GM10266 (cell line): ENCODE results near the gene SPATA33.
"Not testable (repeated sequence)": the region's sequence is repeated elsewhere in the genome, so short reads cannot be mapped to it uniquely, and the experiment has no call there.

Source experiments
- DNase-seq: peaks from one replicate; pipeline ENCODE4 v3.0.0; 2012; ENCODE audit errors: extremely low spot score
- TF ChIP-seq, protein P1 (sequence below): IDR thresholded peaks from 2 replicates; pipeline ENCODE4 v1.5.1; 2012; ENCODE audit warnings: mild to moderate bottlenecking, low read depth; ENCODE audit not compliant: control insufficient read depth, insufficient read depth; ENCODE audit errors: missing control alignments

The SPATA33 gene

DNA sequence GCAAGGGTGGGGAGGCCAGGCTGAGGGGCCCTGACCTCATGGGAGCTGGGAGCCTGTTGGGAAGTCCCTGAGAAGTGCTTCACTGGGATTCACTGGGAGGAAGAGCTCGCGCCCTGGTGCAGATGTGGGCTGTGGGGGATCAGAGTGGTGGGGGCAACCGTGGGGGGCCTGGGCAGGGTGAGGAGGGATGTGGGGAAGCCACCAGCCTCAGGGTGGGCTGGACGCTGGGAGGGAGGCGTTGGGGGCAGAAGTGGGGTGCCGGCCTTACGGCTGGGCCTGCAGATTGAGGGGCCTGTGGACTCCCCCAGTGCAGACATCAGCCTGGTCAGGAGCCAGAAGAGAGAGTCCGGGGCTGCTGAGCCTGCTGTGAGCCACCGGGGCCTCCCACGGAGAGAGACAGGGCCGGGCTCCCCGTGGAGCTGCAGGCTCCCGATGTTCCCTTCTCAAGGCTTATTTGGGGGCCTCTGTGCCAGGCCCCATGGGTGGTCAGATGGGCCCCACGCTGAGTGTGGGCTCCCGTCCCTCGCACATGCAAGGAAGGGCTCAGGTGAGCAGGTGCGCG is 36.4 kb upstream of the SPATA33 start:
- DNase-seq: no peak
- TF ChIP-seq, protein P1, sequence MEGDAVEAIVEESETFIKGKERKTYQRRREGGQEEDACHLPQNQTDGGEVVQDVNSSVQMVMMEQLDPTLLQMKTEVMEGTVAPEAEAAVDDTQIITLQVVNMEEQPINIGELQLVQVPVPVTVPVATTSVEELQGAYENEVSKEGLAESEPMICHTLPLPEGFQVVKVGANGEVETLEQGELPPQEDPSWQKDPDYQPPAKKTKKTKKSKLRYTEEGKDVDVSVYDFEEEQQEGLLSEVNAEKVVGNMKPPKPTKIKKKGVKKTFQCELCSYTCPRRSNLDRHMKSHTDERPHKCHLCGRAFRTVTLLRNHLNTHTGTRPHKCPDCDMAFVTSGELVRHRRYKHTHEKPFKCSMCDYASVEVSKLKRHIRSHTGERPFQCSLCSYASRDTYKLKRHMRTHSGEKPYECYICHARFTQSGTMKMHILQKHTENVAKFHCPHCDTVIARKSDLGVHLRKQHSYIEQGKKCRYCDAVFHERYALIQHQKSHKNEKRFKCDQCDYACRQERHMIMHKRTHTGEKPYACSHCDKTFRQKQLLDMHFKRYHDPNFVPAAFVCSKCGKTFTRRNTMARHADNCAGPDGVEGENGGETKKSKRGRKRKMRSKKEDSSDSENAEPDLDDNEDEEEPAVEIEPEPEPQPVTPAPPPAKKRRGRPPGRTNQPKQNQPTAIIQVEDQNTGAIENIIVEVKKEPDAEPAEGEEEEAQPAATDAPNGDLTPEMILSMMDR: no peak

DNA sequence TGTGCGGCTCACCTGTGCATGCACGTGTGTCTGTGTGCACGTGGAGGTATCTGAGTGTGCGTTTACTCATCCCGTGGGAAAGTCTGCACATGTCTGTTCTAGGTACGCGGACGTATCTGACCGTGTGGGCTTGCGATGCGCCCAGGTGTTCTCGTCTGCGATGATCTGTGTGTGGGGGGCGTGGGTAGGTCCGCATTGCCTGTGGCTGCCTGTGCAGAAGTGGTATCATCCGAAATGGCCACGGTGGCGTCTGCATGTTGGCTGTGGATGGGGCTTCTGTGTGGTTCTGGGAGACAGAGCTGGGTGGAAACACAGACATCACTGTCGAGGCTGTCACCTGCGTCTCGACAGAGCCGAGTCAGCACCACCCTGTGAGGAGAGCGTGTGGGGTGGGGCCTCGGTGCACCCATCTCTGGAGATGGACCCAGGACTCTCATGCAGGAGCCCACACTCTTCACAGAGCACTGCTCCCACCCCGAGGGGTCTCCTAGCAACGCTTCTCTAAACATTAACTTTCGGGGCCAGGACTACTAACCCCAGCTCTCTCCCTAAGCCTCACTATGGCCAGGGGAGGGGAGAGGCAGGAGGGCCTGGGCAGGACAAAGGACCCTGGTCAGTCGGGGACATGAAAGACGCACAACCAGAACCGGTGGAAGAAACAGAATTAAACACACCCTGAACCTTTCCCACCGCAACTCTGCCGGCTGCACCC is 35.8 kb upstream of the SPATA33 start:
- DNase-seq: no peak
- TF ChIP-seq, protein P1: no peak

- no peak for DNase-seq
- TF ChIP-seq, protein P1: no peak
Measured at GRCh38 chr16:89623511-89624261, 34.0 kb upstream of the SPATA33 start.

DNA sequence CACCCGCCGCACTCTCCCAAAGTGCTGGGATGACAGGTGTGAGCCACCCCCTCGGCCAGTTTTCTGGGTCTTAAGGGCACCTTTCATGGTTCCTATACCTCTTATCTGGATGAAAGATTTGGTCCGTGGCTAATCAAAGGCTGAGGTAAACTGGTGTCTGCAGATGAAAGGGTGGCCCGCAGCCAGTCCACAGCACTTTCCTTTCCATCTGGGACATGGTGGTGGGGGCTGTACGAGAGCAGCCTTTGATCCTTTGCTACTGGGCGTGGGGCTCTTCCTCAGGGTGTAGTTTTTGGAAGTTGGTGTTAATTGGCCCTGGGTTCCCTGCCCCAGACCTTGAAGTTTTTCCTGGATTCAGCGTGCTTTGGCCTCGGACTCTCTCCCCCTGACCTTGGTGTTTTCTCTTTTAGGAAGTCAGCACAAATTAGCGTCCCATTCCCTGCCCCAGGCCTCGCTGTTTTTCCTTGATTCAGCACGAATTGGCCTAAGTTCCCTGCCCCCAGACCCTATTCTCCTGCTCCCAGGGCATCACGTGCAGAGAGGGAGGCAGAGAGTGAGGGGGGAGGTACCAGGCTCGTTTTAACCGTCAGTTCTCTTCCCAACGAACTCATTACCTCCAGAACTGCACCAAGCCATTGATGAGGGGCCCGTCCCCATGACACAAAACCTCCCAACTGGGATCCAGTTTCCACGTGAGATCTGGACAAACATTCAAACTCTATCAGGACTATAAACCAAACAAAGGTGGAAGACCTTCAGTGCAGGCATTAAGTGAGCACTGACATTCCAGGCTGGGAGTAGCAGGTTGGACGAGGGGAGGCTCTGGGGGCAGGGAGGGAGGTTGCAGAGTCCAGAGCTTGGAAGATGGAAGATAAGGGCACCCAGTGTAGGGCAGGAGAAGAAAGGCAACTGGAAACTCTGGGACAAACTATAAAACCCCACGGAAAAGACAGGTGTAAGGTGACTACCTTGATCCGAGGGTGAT is 32.6 kb upstream of the SPATA33 start:
- DNase-seq: no peak
- TF ChIP-seq, protein P1: no peak

GRCh38 chr16:89629827-89630610 is 27.6 kb upstream of the SPATA33 start:
- DNase-seq: no peak
- TF ChIP-seq, protein P1: no peak

DNA sequence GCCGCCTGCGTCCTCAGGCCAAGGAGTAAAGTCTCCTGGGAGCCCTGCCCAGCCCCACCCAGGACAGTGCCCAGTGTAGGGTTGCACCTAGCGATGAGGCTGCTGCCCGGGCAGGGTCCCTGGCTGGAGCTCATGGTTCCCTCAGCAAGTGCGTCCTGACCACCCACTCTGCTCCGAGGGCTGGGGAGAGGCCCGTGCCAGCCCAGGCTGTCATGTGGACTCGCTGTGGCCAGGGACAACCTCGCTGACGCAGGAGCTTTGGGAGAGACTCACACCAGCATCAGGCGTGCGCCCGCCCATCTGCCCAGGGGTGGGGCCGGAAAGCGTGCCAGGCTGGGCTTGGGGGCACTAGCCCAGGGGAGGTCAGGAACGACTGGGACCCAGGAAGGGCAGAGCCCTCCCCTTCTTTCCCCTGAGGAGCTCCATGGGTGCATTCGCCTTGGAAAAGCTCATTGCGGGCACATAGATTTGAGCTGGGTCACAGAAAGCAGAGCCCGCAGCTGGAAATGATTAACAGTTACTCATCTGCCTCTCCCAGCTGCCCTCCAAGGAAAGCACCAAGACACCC is 24.5 kb upstream of the SPATA33 start:
- DNase-seq: no peak
- TF ChIP-seq, protein P1: no peak

DNA sequence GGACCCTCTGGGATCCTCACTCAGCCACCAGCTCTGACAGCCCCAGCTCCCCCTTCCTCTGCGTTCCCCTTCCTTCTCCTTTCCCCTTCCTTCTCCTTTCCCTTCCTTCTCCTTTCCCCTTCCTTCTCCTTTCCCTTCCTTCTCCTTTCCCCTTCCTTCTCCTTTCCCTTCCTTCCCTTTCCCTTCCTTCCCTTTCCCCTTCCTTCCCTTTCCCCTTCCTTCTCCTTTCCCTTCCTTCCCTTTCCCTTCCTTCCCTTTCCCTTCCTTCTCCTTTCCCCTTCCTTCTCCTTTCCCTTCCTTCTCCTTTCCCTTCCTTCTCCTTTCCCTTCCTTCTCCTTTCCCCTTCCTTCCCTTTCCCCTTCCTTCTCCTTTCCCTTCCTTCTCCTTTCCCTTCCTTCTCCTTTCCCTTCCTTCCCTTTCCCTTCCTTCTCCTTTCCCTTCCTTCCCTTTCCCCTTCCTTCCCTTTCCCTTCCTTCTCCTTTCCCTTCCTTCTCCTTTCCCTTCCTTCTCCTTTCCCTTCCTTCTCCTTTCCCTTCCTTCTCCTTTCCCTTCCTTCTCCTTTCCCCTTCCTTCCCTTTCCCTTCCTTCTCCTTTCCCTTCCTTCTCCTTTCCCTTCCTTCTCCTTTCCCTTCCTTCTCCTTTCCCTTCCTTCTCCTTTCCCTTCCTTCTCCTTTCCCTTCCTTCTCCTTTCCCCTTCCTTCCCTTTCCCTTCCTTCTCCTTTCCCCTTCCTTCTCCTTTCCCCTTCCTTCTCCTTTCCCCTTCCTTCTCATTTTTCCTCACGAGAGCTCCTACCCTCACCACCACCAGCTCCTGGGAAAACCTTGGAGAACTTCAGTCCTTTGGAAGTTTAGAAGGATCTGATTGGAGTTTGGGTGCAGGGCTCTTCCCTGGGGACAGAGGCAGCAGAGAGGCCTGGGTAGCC is 22.9 kb upstream of the SPATA33 start:
- DNase-seq: not testable (repeated sequence)
